Mesendoderm (in vitro differentiated cells): ENCODE results near the gene RAB44.

Experiments used
- DNase-seq: peaks from one replicate; pipeline ENCODE4 v3.0.0; 2013
- H2AK5ac ChIP-seq: 2 replicates; pipeline ENCODE4 v1.6.1; 2013; ENCODE audit warnings: low read length, inconsistent platforms
- H2BK120ac ChIP-seq: 2 replicates; pipeline ENCODE4 v1.6.1; 2013; ENCODE audit warnings: low read depth, mild to moderate bottlenecking, low read length, moderate library complexity, mixed read lengths
- H2BK15ac ChIP-seq: replicated peaks from 2 replicates; pipeline ENCODE4 v1.6.1; 2013; ENCODE audit warnings: low read depth, mild to moderate bottlenecking, moderate library complexity
- H2BK5ac ChIP-seq: 2 replicates; pipeline ENCODE4 v1.6.1; 2013; ENCODE audit warnings: low read length, inconsistent platforms
- H3K18ac ChIP-seq: 2 replicates; pipeline ENCODE4 v1.6.1; 2013; ENCODE audit warnings: mild to moderate bottlenecking, low read length, mixed read lengths
- H3K23ac ChIP-seq: one replicate; pipeline ENCODE4 v1.6.1; 2013; ENCODE audit warnings: low read length
- H3K27ac ChIP-seq: 2 replicates; pipeline ENCODE4 v1.5.1; 2013; ENCODE audit warnings: low read depth, mild to moderate bottlenecking, inconsistent platforms, low read length, moderate library complexity
- H3K27me3 ChIP-seq: 2 replicates; pipeline ENCODE4 v1.6.1; 2013; ENCODE audit warnings: low read length, control low read depth, mild to moderate bottlenecking, inconsistent platforms; ENCODE audit not compliant: insufficient read depth, poor library complexity
- H3K36me3 ChIP-seq: 2 replicates; pipeline ENCODE4 v1.6.1; 2013; ENCODE audit warnings: low read length, inconsistent platforms; ENCODE audit not compliant: control insufficient read depth, insufficient read depth
- H3K4ac ChIP-seq: one replicate; pipeline ENCODE4 v1.6.1; 2013; ENCODE audit warnings: low read depth, mild to moderate bottlenecking, low read length, moderate library complexity
- H3K4me1 ChIP-seq: 2 replicates; pipeline ENCODE4 v1.6.1; 2013; ENCODE audit warnings: low read depth, low read length, inconsistent platforms; ENCODE audit not compliant: control insufficient read depth
- H3K4me2 ChIP-seq: 2 replicates; pipeline ENCODE4 v1.6.1; 2013; ENCODE audit warnings: low read length
- H3K4me3 ChIP-seq: 2 replicates; pipeline ENCODE4 v1.5.1; 2013; ENCODE audit warnings: mild to moderate bottlenecking, low read length
- H3K56ac ChIP-seq: one replicate; pipeline ENCODE4 v1.6.1; 2013; ENCODE audit warnings: low read length
- H3K79me1 ChIP-seq: 2 replicates; pipeline ENCODE4 v1.6.1; 2013; ENCODE audit warnings: low read length, inconsistent platforms
- H3K79me2 ChIP-seq: 2 replicates; pipeline ENCODE4 v1.6.1; 2013; ENCODE audit warnings: mild to moderate bottlenecking, low read length; ENCODE audit not compliant: control insufficient read depth, insufficient read depth
- H3K9ac ChIP-seq: 2 replicates; pipeline ENCODE4 v1.6.1; 2013; ENCODE audit warnings: low read length, inconsistent platforms
- H4K5ac ChIP-seq: one replicate; pipeline ENCODE4 v1.6.1; 2013; ENCODE audit warnings: low read length
- H4K8ac ChIP-seq: one replicate; pipeline ENCODE4 v1.6.1; 2013; ENCODE audit warnings: low read depth, mild to moderate bottlenecking, control low read depth, low read length, moderate library complexity
- WGBS: extraction: QIAGEN DNeasy Blood & Tissue Kit; methylation state at CpG from one replicate; pipeline ENCODE4 v1.1.7; 2013; ENCODE audit warnings: low lambda C conversion rate, missing lambda C conversion rate; ENCODE audit not compliant: insufficient coverage; ENCODE audit errors: extremely low coverage; 5-methylcytosine and 5-hydroxymethylcytosine counted together

Gene RAB44

DNA sequence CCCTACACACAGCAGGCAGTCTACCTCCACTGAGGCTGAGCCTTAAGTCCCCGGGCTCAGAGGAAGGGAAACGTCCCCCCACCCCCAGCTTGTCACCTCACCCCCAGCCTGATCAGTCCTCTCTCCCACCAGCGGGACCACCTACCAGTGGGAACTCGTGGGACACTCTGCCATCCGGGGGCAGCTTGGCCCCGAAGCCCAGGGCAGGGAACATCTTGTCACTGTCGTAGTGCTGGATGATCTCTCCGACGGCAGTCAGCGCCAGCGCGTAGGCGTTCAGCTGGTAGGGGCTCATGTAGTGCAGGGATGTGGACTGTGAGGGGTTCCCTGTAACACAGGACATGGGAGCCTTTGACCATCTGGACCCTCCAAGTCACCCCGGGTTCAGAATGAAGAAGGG is 48.6 kb downstream of the RAB44 start:
- Histone ChIP-seq H2BK15ac (no peak overlapping the region), H3K23ac (no peak overlapping the region), H3K4me2 (no peak overlapping the region), H3K79me1 (no peaks in the 10 kb centered on the region), H4K8ac (no peak overlapping the region), H2AK5ac (no peak overlapping the region), H3K79me2 (no peaks in the 10 kb centered on the region), H3K56ac (no peak overlapping the region), H3K4ac (no peak overlapping the region), H3K4me3 (no peak overlapping the region), H2BK120ac (no peak overlapping the region), H3K27ac (no peak overlapping the region), H3K36me3 (no peaks in the 10 kb centered on the region), H2BK5ac (no peak overlapping the region), H3K4me1 (no peaks in the 10 kb centered on the region), H3K9ac (no peak overlapping the region), H3K18ac (no peak overlapping the region), H4K5ac (no peak overlapping the region), H3K27me3 (no peaks in the 10 kb centered on the region)
- DNase-seq: no peak
- no CpG with 5 or more reads among the region's 14 CpGs for WGBS

DNA sequence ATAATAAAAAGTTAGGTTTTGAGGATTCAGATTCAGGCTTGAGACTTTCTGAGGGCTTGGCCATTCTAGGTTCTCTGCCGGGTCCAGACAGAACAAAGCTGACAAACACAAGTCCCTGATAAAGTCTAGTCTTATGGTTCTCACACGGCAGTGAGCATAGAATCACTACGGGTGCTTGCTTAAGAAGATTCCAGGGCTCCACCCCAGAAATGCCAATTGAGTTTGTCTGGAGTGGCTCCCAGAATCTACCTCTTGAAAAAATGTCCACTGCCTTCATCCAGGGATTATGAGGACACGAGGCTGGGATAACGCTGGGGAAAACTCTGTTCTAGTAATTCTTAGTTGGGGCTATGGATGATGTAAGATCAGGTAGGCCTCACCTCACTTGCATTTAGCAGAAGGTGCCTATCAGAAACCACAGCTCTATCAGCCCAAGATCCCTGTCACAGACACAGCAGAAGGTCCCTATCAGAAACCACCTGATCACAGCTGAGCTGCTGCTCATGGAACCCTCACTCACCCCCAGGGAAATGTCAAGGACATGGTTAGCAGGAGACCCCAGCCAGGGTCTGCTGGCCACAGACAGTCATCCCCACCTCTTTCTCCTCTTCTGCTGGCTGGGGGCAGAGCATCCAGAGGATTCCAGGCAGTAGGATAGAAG is 52.3 kb downstream of the RAB44 start:
- Histone ChIP-seq H3K4me3 (no peak overlapping the region), H4K5ac (no peak overlapping the region), H3K9ac (no peak overlapping the region), H3K79me1 (no peaks in the 10 kb centered on the region), H3K36me3 (no peaks in the 10 kb centered on the region), H2BK15ac (no peak overlapping the region), H3K27ac (no peak overlapping the region), H2BK5ac (no peak overlapping the region), H3K79me2 (no peaks in the 10 kb centered on the region), H3K18ac (no peak overlapping the region), H3K4me1 (no peaks in the 10 kb centered on the region), H3K4ac (no peak overlapping the region), H2AK5ac (no peak overlapping the region), H3K4me2 (no peak overlapping the region), H3K56ac (no peak overlapping the region), H2BK120ac (no peak overlapping the region), H4K8ac (no peak overlapping the region), H3K27me3 (no peaks in the 10 kb centered on the region), H3K23ac (no peak overlapping the region)
- WGBS: no CpG with 5 or more reads among the region's 5 CpGs
- DNase-seq: no peak

DNA sequence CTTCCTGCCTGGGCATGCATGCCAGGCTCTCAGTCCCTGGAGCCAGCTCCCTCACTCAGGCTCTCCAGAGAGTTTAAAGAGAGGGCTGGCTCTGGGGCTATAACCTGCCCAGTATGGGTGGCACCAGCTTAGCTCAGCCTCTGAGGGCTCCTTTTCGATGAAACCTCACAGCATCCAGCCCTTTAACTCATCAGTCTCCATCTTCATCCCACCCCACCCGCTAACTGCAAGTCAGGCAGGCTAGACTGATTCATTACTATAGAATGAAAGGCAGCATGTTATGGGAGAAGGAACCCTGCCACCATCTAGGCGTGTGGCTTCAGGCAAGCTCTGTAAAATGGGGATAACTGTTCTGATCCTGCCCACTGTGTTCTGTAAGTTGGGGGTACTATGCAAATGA is 53.5 kb downstream of the RAB44 start:
- H2BK5ac ChIP-seq: no peak overlapping the region
- H3K79me1 ChIP-seq: no peaks in the 10 kb centered on the region
- H4K5ac ChIP-seq: no peak overlapping the region
- H2AK5ac ChIP-seq: no peak overlapping the region
- no CpG with 5 or more reads among the region's 3 CpGs for WGBS
- H3K27me3 ChIP-seq: no peaks in the 10 kb centered on the region
- no peak overlapping the region for H3K56ac ChIP-seq
- H2BK120ac ChIP-seq: no peak overlapping the region
- H2BK15ac ChIP-seq: no peak overlapping the region
- no peak overlapping the region for H3K27ac ChIP-seq
- H4K8ac ChIP-seq: no peak overlapping the region
- no peak overlapping the region for H3K4me3 ChIP-seq
- no peaks in the 10 kb centered on the region for H3K4me1 ChIP-seq
- H3K36me3 ChIP-seq: no peaks in the 10 kb centered on the region
- no peak overlapping the region for H3K4ac ChIP-seq
- no peak overlapping the region for H3K23ac ChIP-seq
- no peak overlapping the region for H3K4me2 ChIP-seq
- DNase-seq: no peak
- H3K9ac ChIP-seq: no peak overlapping the region
- no peaks in the 10 kb centered on the region for H3K79me2 ChIP-seq
- no peak overlapping the region for H3K18ac ChIP-seq

DNA sequence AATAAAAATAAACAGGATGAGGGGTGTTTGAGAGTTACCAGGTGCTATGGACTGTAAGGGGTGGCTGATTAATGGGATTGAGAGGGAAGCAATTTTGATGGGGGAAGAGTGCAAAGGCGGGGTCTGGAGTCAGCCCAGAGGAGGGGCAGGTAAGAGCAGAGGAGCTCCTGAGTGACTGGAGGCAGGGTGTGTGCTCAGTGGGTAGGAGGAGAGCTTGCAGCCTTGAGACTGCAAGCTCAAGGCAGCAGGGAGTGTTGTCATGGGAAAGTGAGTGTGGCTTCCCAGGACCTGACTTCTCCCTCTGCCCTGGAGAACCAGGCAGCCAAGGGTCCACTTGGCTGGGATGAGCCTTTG is 54.2 kb downstream of the RAB44 start:
- Histone ChIP-seq H3K56ac (no peak overlapping the region), H3K79me2 (no peaks in the 10 kb centered on the region)
- WGBS: no CpG with 5 or more reads among the region's 1 CpG

DNA sequence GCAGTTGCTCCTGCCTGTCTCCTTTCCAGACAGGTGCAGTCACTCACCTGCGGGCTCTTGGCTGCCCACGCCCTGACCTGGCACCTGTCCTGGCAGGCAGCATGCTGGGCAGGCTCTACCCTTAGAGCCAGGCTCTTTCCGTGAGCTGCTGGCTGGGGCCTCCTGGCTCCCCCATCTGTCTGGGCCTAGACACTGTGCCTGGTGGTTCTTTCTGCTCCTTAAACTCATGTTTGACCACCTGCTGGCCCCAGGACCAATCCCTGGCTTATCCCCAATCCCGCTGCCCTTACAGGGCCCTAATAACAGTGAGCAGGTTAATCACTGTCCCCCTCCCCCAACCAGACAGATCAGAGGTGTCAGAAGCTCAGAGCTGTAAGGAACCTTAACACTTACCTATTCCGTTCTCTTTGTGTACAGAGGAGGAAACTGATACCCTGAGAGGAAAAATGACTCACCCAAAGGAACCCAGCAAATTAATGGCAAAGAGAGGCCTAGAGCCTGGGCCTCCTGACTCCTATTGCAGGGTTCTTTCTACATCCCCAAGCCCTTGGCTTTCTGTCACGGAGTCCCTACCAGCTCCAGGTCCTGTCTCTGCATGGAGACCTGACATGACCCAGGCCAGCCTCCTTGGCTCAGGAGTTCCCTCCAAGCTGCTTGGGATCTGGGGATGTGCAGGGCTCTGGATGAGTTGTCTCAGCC is 54.7 kb downstream of the RAB44 start:
- no peaks in the 10 kb centered on the region for H3K36me3 ChIP-seq

More for the DNA sequence above, 54.2 kb downstream of the RAB44 start:
- Histone ChIP-seq H2AK5ac (no peak overlapping the region), H2BK120ac (no peak overlapping the region), H3K4ac (no peak overlapping the region), H3K4me3 (no peak overlapping the region), H3K27ac (no peak overlapping the region), H3K36me3 (no peaks in the 10 kb centered on the region), H2BK15ac (no peak overlapping the region), H3K9ac (no peak overlapping the region), H4K5ac (no peak overlapping the region), H3K4me2 (no peak overlapping the region), H3K18ac (no peak overlapping the region), H3K4me1 (no peaks in the 10 kb centered on the region), H3K79me1 (no peaks in the 10 kb centered on the region), H3K27me3 (no peaks in the 10 kb centered on the region), H2BK5ac (no peak overlapping the region), H4K8ac (no peak overlapping the region), H3K23ac (no peak overlapping the region)
- no peak for DNase-seq

More for the DNA sequence above, 54.7 kb downstream of the RAB44 start:
- Histone ChIP-seq H3K9ac (no peak overlapping the region), H3K4ac (no peak overlapping the region), H4K5ac (no peak overlapping the region), H4K8ac (no peak overlapping the region), H3K27ac (no peak overlapping the region), H3K4me1 (no peaks in the 10 kb centered on the region), H3K56ac (no peak overlapping the region), H3K4me3 (no peak overlapping the region), H2BK120ac (no peak overlapping the region), H3K4me2 (no peak overlapping the region), H3K79me1 (no peaks in the 10 kb centered on the region), H3K27me3 (no peaks in the 10 kb centered on the region), H2BK15ac (no peak overlapping the region), H3K18ac (no peak overlapping the region), H3K79me2 (no peaks in the 10 kb centered on the region), H3K23ac (no peak overlapping the region), H2BK5ac (no peak overlapping the region), H2AK5ac (no peak overlapping the region)
- no peak for DNase-seq
- WGBS: no CpG with 5 or more reads among the region's 6 CpGs
